GM18519 (cell line): ENCODE data around the gene GRIP2.

Source experiments
- ATAC-seq: cut with Tn5 transposase; IDR thresholded peaks from one replicate; pipeline ENCODE4 v1.9.1; 2021; ENCODE audit warnings: mild to moderate bottlenecking, moderate library complexity; ENCODE audit not compliant: unreplicated experiment, low FRiP score

GRIP2 gene

DNA sequence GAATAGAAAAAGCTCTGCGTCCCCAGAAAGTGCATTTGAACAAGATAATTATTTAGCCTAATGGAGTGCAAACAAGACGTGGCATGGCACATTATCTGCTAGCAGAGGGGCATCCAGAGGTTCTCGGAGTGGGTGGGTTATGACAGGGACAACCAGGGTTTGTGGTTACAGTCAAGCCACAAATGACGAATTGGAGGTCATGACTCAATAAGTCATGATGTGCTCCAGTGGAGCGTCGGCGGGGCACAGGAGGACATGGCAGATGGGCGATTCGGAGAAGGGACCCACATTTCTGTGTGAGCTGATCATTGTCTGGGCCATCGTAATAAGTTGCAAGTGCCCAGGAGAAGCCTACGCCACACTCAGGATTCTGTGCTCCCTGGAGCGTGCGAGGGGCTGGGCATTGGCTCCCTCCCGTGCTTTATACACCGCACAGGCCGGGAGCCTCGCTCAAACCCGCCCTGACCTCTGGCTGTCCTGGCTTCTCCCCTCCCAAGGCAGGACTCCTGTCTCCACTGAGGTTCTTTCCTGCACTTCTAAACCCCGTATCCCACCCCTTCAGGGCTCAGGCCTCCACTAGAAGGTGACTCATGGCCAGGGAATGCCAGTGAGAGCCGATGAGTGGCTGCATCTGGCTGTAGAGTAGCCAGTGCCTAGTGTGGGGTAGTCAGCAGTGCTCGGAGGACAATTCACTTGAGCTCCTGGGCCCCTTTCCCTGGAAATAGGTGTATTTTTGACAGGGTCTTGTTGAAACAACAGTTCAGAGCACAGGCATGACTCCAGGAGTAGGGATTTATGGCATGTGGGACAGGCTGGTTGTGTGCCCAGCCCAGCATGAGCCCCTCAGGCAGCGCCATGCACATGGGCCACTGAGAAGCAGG lies 67.4 kb downstream of the GRIP2 start:
- ATAC-seq: no peak

DNA sequence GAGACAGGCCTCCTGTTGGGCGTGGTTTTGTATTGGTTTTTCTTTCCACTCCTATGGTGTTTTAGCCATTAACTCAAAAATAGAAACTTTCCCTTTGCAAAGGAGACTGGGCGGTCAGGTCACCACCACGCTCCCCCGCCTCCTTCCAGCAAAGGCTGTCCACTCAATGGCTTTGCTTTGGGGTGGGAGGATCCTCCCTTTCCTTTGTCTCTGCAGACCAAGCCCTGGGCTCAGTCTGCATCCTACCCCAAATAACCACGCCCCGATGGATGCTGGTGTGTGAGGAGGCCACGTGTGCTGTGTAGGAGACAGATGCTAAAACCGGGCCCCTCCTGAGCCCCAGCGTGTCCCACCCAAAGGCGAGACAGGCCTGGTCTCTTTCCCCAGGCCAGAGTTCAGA lies 68.5 kb downstream of the GRIP2 start:
- ATAC-seq: no peak

DNA sequence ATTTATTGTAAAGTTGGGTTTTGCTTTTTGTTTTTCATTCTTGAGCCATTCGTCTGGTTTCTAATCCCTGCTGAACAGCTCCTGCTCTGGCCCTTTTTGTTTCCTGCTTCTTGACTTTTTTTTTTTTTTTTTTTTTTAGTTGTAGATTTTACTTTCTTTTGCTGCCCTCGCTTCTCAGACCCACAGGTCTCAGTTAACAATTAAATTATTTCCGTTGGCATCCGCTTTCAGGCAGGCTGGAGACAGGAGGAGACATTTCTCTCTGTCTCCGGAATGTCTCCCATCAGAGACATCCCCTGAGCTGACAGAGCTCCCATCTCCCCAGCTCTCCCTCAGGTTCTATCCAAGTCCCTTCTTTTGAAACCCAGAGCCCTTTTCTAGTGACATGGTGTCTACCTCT lies 69.1 kb downstream of the GRIP2 start:
- ATAC-seq: no peak

DNA sequence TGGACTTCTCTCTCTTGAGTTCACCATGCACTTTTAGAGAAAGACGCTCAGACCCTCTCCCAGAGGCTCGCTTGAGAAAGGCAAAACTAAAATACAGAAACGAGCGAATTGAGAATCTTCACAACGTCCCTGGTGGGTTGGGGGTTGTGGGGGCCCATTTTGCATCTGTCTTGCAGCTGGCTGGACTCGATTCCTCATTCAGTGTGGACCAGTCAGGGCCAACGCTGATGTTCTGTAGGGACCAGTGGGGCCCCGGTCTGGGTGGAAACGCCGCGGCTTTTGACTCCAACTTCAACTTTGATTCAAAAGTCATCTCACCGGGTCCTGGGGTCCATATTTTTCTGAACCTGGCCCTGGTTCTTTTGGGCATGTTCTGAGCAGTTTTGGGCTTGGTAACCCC lies 69.7 kb downstream of the GRIP2 start:
- no peak for ATAC-seq

DNA sequence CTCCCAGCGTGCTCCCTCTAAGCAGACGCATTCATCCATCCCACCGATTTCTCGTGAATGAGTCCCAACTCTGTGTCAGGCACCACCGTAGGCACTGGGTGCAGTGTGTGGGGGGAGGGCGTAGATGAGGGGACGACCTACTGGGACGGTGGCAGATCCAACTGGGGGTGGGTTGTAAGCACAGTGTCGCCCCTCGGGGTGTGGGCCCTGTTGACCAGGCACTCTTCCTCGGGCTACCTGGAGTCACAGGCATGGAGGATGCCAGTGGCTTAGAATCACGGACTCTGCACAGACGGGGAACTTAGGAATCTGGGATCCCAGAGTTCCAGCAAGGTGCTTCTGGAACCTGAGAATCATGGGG lies 71.5 kb downstream of the GRIP2 start:
- no peak for ATAC-seq

DNA sequence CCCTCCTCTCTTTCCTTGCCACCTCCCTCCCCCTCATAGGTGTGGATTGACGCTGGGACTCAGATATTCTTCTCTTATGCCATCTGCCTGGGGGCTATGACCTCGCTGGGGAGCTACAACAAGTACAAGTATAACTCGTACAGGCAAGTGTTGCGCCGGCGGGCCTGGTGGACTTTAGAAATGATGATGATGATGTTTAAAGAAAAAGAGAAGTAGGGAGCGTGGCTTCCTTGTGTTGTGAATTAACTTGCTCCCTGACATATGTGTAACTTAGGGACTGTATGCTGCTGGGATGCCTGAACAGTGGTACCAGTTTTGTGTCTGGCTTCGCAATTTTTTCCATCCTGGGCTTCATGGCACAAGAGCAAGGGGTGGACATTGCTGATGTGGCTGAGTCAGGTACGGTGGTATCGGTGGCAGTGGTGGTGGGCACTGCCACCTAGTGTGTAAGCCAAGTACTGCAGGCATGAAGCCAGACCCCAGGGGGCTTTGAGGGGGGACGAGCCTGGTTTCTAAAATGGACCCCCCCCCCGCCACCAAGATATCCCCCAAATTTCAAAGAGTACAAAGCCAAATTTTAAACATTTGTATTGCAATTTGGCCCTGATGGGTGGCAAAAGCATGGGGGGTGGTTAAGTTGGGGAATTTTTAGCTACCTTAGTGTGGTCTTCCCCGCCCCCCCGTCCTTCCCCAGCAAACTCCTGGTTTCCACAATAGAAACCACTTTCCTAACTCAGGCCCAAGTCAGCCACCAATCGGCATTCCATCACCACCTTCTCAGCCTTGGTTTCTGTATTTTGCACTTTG lies 72.1 kb downstream of the GRIP2 start:
- no peak for ATAC-seq

DNA sequence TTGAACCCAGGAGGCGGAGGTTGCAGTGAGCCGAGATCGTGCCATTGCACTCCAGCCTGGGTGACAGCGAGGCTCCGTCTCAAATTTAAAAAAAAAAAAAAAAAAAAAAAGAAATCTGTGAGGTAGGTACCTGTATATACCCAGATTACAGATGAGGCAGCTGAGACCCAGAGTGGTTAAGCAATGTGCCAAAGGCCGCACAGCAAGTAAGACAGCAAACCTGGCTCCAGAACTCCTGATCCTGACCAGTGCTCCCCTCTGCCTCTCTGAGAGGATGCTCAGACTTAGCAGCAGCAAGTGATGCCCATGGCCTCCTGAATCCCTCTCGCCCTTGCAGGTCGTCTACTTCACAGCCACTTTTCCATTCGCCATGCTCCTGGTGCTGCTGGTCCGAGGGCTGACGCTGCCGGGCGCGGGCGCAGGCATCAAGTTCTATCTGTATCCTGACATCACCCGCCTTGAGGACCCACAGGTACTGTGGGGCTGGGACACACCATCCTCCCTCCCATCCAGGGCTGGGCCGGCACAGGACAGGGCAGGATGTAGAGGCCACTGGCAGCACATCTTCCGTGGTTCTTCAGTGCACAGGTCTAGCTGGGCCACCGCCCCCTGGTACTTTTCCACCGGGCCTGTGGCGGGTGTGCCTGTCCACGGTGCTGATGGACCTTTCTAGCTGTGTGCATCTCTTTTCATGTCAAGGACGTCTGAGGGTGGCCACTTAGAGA lies 73.8 kb downstream of the GRIP2 start:
- no peak for ATAC-seq

DNA sequence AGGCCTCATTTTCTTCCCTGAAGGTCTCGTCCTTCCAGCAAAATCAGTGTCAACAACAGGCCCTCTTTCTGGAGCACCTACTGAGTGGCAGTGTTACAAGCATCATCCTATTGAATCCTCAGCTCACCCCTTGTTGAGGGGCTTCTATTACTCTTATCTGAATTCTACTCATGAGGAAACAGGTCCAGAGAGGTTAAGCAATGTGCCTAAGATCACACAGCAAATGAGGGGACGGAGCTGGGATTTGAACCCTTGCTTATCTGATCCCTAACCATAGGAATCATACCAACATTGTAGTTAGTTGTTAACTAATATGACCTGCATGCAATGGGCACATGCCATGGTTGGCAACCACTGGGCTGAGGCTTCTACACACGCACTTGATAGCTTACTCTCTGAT lies 74.7 kb downstream of the GRIP2 start:
- ATAC-seq: no peak

DNA sequence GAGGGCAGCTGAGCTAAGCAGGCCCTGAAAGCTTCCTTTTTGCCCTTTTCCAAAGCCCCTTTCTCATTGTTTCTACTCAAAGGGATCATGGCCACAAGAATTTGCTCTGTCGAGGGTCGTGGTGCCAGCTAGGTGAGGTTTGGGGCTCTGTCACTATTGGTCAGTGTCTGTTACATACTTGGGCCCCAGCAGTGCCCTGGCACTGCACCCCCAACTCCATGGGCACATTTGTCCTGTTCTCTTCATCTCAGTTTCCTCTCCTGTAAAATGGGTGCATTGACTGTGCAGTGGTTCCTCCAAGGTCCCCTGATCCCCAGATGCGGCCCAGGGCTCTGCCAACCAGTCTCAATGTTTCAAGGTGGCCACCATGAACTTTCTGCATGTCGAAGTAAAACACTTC lies 75.6 kb downstream of the GRIP2 start:
- no peak for ATAC-seq

DNA sequence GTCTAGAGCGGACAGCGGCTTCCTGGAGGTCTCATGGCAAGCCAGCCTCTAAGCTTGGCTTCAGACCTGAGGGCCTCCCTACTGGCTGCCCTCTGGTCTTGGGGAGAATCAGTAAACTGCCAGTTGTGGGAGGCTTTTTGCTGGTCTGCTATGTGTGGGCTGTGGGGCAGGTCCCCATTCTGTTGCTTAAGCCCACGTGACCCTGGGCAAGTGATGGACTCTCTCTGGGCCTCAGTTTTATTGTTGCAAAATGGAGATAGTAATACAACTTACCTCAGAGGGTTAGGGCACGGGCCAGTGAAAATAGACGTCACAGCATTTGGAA lies 76.0 kb downstream of the GRIP2 start:
- ATAC-seq: no peak

DNA sequence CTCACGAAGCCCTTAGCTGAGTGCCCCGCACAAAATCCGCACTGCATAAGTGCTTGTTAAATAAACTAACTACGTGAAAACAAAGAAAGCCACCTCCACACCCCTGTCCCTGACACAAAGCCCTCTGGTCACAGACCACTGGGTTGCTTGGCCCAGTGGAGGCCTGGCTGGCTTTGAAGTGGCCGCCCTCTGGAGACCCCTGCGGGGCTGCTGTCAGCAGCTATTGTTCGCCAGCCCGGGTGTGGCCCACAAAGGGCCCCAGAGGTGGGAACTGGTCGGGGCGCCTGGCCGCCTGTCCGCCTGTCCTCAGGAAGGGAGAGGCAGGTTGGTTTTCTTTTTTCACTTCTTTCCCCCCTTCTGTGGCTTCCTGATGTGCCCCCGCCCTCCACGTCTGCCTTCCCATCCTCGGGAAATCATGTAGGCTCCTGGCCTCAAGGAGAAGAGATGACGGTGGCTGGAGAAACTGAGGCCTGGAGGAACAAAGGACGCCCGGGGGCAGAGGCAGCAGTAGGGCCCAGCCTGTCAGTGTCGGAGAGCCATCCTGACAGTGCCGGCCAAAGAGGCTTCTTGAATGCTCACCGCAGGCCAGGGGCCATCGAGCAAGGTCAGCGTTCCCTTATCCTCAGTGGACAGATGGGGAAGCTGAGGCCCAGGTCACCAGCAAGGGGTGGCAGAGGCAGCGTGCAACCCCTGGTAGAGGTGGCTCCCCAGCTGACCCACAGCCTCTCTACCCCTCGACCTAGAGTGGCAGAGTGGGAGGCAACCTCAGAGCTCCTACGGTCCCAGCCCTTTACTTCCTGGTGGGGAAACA lies 76.6 kb downstream of the GRIP2 start:
- no peak for ATAC-seq

DNA sequence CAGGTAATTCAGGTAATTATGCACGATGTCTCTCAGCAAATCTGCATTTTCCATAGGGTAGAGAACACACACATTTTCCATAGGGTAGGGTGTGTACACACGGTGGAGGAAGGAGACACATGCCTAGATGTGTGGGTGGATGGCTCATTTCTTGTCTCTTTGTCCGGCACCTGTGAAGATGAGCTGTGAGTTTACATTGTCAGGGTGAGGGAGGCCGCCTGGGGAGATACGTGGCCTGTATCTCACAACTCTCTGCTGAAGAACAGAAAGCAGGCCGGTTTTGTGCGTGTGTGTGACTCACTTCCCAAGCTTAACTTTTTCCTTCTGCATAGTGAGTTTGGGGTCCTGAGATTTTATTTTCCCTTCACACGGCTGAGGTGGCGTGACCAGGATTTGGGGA lies 77.4 kb downstream of the GRIP2 start:
- ATAC-seq: no peak

DNA sequence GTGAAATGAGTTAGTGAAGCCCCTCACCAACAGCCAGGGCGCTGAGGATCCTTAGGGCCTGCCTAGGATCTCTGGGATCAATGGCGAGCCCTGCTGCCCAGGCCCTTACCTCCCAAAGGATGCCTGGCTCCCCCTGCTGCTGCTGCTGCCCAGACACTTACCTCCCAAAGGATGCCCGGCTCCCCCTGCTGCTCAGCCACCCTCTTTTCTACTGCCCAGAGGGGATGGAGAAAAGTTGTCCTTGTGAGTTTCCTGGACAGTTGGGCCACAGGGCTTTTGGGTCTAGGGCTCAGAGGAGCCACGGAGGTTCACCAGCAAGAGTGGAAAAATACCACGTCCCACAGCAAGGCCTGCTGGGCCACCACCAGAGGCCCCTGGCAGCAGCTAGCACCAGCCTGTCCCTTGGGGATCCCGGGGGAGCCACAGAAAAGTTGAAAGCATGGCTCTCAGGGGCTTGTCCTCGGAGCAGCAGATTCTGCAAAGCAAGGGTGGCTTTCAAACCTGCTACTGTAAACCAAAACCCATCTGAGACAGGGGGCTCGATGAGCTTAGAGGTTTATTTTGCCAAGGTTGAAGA lies 78.3 kb downstream of the GRIP2 start:
- no peak for ATAC-seq

DNA sequence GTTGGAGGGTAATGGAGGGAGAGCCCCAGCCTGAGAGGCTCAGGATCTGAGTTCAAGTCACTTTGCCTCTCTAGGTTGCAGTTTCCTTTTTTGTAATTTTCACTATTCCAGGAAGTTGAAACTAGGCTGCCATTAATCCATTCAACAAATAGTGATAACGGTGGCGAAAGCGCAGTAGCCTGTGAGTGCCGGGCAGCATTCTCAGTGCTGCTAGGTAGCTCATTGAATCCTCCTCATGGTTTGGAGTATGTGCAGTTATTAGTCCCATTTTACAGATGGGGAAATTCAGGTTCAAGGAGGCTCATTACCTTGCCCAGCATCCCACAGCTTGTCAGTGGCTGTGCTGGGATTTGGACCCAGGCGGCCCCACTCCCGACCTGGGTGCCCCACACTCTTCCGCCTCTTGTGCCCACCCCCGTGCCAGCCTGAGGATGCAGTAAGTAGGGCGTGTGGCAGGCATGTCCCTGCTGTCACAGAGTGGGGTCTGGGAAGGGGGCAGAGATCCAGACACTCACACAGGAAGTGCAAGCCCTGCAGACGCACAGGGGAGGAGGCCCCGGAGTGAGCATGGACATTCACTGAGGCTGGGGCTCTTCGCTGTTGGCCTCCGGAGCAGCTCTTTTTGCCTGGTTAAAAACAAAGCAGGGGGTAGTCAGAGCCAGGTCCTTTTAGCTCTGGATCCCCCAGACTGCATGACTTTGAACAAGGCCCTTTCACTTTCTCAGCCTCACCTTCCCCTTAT lies 79.0 kb downstream of the GRIP2 start:
- ATAC-seq: no peak

DNA sequence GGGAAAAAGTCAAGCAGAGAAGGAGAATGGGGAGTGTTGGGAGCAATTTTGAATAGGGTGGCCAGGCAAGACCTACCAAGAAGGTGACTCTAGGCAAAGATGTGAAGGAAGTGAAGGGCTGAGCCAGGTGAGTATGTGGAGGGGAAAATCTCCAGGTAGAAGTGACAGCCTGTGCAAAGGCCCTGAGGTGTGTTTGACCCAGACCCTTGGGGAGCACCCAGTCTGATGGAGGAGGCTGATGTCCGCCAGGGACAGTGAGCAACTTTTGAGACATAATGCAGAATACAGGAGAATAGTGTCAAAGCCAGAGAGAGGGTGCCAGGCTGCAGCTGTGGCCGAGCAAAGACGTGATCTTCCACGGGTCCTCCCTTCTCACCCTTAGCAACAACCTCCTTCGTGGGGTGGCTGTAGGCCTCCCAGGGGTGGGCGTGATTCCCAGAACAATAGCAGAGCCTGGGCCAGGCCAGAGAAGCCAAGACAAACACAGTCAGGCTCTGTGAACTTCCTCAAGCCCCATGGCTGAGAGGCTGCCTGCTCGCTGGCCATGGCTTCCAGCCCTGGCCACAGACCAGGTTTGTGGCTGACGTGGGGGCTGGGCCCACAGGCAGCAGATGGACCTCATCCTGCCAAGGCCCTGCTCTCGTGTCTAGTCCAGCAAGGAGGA lies 79.7 kb downstream of the GRIP2 start:
- ATAC-seq: no peak

DNA sequence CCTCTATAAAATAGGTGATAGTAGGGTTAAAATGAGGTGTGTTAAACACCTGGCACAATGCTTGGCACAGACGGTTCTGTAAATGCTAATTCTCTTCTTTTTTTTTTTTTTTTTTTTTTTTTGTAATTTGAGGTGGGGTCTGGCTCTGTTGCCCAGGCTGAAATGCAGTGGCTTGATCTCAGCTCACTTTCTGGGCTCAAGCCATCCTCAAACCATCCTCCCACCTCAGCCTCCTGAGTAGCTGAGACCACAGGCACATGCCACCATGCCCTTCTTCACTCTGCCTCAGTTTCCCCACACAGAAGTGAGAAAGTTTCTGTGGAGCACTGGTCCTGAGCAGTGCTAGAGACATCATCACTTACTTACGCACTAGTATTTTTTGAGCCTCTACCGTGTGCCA lies 80.4 kb downstream of the GRIP2 start:
- no peak for ATAC-seq

DNA sequence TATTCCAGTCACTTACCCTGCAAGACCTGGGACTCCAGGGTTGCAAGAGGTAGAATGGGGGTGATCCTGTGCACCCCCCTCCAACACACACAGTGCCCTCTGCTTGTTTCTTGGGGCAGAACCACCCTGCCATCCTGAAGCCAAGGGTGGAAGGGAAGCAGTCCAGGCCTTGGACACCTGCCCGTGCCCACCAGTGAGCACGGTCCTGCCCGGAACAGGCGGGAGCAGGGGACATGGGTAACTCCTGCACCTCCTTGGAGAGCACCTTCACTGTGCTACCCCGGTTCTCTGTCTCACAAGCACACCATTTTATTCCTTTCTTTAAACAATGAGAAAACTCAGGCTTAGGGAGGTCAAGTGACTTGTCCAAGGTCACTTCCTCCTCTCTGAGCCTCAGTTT lies 80.8 kb downstream of the GRIP2 start:
- no peak for ATAC-seq

DNA sequence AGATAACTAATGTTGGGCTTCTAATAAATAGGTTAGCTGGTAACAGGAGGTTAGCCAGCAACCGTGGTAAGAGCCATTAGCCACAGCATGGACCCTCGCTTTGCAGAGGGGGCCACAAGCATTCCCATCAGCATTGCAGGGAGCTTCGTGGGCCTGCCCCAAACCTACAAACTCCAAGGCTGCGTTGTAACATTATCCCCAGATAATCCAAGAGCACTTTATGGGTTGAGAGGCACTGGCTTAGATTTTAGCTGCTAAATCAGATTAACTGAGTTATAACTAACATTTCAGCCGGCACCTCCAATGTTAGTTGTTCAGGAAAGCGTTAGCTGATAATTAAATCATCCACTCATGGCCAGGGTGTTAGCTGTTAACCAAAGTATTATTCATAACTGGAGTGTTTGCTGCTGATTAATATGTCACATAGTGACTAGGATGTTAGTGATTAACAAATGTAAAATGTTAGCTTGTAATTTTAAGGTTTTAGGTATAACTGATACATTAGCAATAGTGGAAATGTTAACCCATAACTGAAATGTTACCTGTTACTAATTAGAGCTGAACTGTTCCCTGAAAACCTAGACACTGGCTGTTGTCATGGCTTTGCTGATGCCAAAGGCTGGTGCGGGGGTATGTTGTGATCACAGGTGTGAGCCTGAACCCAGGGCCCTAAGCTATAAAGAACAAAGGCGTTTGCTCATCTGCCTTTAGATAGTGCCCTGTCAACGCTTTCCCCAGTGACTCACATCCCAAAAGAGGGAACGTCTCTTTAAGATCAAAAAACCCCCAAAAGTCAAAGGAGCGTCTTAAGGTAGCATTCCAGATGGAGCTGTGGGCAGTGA lies 81.5 kb downstream of the GRIP2 start:
- no peak for ATAC-seq
